GM19351 (cell line): Measurements from ENCODE around the gene SLA2.
"Not testable (repeated sequence)": the region's sequence is repeated elsewhere in the genome, so short reads cannot be mapped to it uniquely, and the experiment has no call there.

Source experiments
- ATAC-seq: cut with Tn5 transposase; IDR thresholded peaks from one replicate; pipeline ENCODE4 v1.9.1; 2021; ENCODE audit warnings: mild to moderate bottlenecking, moderate library complexity; ENCODE audit not compliant: unreplicated experiment

SLA2 gene

DNA sequence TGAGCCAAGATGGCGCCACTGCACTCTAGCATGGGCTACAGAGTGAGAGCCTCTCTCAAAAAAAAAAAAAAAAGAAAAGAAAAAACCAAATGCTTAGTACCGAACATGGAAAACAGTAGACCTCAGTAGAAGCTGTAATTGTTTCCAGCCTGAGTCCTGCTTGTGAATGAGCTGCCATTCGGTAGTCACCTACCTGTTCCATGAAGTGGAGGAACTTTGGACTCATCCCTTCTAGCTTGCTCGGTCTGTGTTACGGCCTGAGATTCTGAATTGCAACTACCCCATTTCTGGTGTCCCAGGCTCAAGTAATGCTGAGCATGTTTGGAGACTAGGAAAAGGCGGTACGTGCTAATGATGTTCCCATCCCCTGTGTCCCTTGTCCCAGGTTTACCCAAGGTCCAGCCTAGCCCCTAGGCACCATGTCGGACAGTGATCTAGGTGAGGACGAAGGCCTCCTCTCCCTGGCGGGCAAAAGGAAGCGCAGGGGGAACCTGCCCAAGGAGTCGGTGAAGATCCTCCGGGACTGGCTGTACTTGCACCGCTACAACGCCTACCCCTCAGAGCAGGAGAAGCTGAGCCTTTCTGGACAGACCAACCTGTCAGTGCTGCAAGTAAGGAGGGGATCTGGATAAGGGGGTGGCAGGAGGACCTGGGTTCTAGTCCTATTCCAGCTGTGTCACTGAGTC is 67.5 kb downstream of the SLA2 start:
- no peak for ATAC-seq

- no peak for ATAC-seq
Observed at GRCh38 chr20:36576081-36576445, 69.9 kb downstream of the SLA2 start.

DNA sequence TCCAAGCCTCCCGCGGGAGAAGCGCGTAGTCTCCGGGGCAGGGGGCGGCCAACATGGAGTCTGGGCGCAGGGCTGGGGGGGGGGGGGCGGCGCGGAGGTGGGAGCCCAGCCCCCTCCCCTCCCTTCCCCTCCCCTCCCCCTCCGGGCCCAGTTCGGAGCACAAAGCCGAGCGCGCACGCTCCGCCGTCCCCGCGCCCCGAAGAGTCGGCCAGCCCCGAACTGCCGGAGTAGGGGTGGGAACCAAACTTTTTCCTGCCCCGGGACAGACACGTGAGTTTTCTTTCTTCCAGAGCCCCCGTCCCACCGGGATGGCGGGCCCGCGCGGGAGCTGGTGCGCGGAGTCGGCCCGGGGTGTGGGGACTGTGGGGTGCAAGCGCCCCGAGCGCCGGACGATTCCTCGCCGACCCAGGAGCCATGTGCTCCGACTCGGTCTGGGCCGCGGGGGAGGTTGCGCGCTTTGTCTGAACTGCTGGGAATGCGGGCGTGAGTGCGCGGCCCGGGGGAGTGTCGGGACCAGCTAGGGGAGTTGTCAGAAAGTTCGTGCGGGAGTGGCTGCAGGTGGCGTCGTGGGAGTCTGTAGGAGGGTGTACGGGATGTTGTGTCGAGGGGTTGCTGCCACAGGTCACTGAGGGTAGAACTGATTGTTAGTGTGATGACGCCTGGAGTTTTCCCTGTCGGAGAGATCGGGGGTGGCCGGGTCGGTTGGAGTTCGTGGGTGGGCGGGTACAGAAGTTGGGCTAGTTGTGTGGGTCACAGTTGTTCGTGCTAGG is 71.4 kb downstream of the SLA2 start:
- ATAC-seq, result no peak

- ATAC-seq, result no peak
Observed at GRCh38 chr20:36573798-36574365, 72.1 kb downstream of the SLA2 start.

GRCh38 chr20:36573103-36573797 is 72.7 kb downstream of the SLA2 start, which contains the start of gene TGIF2:
TGIF2 (plus strand) TSS chr20:36573597; CDS start chr20:36578775, 5,178 bp downstream.
- peak; percentile 61 for ATAC-seq

DNA sequence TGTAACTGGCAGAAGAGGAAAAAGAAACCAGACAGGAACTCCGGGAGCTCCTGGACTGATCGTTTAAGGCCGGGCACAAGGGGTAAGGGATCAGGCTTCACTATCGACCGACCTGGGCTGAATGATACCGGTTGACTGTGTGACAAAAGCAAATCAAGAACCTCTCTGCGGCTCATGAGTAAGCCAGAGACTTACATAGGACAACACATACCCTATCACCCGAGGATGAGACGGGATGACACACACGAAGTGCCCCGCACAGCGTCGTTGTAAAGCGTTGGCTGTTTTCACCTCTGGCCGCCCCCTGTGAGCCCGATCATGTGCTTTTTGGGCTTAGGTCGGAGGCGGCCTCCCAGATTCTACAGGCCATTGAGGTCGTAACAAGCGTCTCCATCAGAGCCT is 73.3 kb downstream of the SLA2 start:
- ATAC-seq, result peak; percentile 18

DNA sequence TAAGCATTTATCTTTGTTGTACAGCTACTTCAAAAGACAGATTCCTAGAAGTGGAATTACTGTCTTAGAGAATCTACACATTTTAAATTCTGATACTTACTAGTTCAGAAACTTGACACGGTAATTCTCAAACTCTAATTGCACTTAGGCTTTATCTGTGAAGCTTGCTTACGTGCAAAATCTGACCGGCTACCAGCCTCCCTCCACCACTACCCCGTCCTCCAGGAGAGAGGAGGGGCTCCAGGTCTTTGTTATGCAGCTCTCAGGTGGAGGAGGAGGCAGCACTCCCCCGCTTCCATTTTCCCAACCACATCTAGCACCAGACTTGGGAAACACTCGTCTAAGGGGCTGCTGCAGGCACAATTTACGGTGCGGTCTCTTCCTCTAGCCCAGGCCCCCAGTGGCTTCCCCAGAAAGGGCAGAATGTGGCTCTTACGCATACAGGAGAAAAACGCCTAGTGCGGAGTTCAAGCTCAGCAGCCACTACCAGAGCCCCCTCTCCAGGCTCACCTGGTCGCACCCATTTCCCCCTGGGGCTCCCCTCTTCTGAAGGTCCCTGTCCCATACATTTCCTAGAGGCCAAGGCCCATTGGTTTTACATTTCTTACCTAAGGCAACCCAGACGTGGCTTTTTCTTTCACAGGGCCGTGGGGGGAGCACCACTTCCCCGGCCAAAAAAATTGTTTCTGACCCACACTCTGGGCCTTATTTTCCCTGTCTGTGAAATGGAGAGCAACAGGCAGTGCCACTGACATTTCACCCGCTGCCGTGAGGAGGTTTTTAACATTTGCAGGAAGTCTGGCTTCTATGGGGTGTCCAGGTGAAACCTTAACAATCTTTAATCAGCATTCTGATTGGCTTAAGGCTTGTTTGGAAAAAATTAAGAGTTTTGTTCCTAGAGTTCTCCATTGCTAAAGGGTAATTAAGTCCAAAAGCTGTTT is 74.2 kb downstream of the SLA2 start:
- ATAC-seq, result no peak

DNA sequence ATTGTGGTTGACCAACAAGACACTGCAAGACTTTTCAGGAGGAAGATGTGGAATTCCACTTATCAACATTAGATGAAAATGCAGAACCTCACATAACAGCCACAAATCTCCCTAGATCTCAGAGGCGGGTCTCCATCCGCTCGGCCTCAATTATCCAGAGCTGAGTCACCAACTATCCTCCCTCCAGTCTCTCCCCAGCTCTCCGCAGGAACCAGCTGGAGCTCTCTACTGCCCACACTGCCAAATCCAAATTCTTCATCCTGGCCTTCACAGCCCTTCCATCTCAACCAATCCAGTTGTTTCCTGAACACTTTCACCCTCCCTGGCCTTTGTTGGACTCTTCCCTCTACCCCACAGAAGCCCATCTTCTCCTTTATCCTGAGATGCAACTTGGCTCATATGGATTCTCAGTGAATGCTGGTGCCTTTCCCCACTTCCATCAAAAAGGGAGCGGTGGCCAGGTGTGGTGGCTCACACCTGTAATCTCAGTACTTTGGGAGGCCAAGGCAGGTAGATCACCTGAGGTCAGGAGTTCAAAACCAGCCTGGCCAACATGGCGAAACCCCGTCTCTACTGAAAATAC is 76.1 kb downstream of the SLA2 start:
- no peak for ATAC-seq

- ATAC-seq, result no peak
Observed at GRCh38 chr20:36565520-36565919, 80.5 kb downstream of the SLA2 start.

GRCh38 chr20:36564726-36565121 is 81.3 kb downstream of the SLA2 start:
- ATAC-seq, result not testable (repeated sequence)

DNA sequence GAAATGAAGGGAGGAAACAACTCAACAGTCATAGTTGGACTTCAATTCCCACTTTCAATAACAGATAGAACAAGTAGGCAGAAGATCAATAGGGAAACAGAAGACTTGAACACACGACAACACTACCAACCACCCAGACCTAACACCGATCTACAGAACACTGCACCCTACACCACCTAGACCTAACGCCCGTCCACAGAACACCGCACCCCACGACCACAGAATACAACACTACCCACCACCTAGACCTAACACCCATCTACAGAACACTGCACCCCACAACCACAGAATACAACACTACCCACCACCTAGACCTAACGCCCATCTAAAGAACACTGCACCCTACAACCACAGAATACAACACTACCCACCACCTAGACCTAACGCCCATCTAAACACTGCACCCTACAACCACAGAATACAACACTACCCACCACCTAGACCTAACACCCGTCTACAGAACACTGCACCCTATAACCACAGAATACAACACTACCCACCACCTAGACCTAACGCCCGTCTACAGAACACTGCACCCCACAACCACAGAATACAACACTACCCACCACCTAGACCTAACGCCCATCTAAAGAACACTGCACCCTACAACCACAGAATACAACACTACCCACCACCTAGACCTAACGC is 81.8 kb downstream of the SLA2 start:
- not testable (repeated sequence) for ATAC-seq

DNA sequence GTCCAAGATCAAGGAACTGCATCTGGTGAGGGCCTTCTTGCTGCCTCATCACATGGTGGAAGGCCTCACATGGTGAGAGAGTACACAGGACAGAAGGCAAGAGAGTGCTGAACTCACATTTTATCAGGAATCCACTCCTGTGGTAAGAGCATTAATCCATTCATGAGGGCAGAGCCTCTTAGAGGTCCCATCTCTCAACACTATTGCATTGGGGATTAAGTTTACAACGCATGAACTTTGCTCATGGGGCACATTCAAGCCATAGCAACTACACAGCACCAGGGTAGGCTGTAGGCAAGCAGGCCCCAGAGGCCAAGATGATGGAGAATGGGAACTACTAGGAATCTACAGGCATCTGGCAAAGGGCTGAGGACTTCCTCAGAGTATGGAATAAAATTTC is 82.6 kb downstream of the SLA2 start:
- ATAC-seq, result no peak

GRCh38 chr20:36562724-36563123 is 83.3 kb downstream of the SLA2 start:
- no peak for ATAC-seq
